Fibroblast of lung (primary cell): ENCODE data around the gene ZMYM5. TPM values are rescaled to one million over a fixed set of nuclear protein-coding genes. Genes with fewer than 3 reads are reported as not detected.
A peak's percentile ranks its signal among the peaks of the same experiment; 100 is the strongest.
"Not testable (repeated sequence)": the region's sequence is repeated elsewhere in the genome, so short reads cannot be mapped to it uniquely, and the experiment has no call there.

Source experiments
- DNase-seq, 2 donors: peaks; one replicate each; pipeline versions ENCODE4 v3.0.0 to v3.0.0-alpha.2; 2010; ENCODE audit warnings: low read depth in 2 of 2
- H2AFZ ChIP-seq: 2 replicates; pipeline ENCODE4 v1.5.1; 2012; ENCODE audit warnings: low read length, control low read depth, inconsistent platforms
- H3K27ac ChIP-seq: 2 replicates; pipeline ENCODE4 v1.5.1; 2011; ENCODE audit warnings: low read length, control low read depth; ENCODE audit not compliant: insufficient read depth
- H3K27me3 ChIP-seq: 2 replicates; pipeline ENCODE4 v1.5.1; 2011; ENCODE audit warnings: mild to moderate bottlenecking, low read length; ENCODE audit not compliant: control insufficient read depth, insufficient read depth
- H3K36me3 ChIP-seq: 2 replicates; pipeline ENCODE4 v1.5.1; 2011; ENCODE audit warnings: low read length; ENCODE audit not compliant: control insufficient read depth, insufficient read depth
- H3K4me1 ChIP-seq: 2 replicates; pipeline ENCODE4 v1.5.1; 2011; ENCODE audit warnings: low read length; ENCODE audit not compliant: control insufficient read depth, insufficient read depth; ENCODE audit errors: extremely low read depth
- H3K4me2 ChIP-seq: 2 replicates; pipeline ENCODE4 v1.5.1; 2011; ENCODE audit warnings: low read length, control low read depth; ENCODE audit not compliant: insufficient read depth; ENCODE audit errors: extremely low read depth
- H3K4me3 ChIP-seq, 4 experiments: fragments of 200-600 bp in 1 of 4; sonication (generic) in 1 of 4; replicated peaks in 1 of 4; 2 replicates each; pipeline ENCODE4 v1.5.1; 2011 to 2016; ENCODE audit warnings: low read length in 4 of 4, low read depth in 3 of 4, mild to moderate bottlenecking in 3 of 4, control low read depth in 2 of 4, inconsistent platforms in 1 of 4, mixed read lengths in 1 of 4; ENCODE audit not compliant: insufficient read depth in 1 of 4; ENCODE audit errors: control extremely low read depth in 1 of 4
- H3K79me2 ChIP-seq: 2 replicates; pipeline ENCODE4 v1.5.1; 2012; ENCODE audit warnings: mild to moderate bottlenecking, low read length, inconsistent platforms; ENCODE audit not compliant: control insufficient read depth, insufficient read depth
- H3K9ac ChIP-seq: 2 replicates; pipeline ENCODE4 v1.5.1; 2011; ENCODE audit warnings: mild to moderate bottlenecking, low read length, control low read depth; ENCODE audit not compliant: insufficient read depth
- H3K9me3 ChIP-seq: 2 replicates; pipeline ENCODE4 v1.5.1; 2012; ENCODE audit warnings: low read depth, low read length; ENCODE audit not compliant: control insufficient read depth, insufficient read depth
- H4K20me1 ChIP-seq: 2 replicates; pipeline ENCODE4 v1.5.1; 2011; ENCODE audit warnings: low read length; ENCODE audit not compliant: control insufficient read depth, insufficient read depth; ENCODE audit errors: extremely low read depth
- CTCF ChIP-seq, 2 donors: IDR thresholded peaks in 1 of 2; conservative IDR thresholded peaks in 1 of 2; 1 replicate in 1 of 2; 2 replicates in 1 of 2; pipeline ENCODE4 v1.5.1; 2011 to 2012; ENCODE audit warnings: low read length in 2 of 2, control low read depth in 1 of 2, inconsistent platforms in 1 of 2, low read depth in 1 of 2, mild to moderate bottlenecking in 1 of 2
- EZH2 ChIP-seq: IDR thresholded peaks from 2 replicates; pipeline ENCODE4 v1.5.1; 2012; ENCODE audit warnings: low read length, control low read depth, mild to moderate bottlenecking; ENCODE audit errors: missing control alignments
- polyA plus RNA-seq, 2 donors: library from polyadenylated mRNA; depleted of rRNA in 1 of 2; stranded (reverse) in 1 of 2; unstranded in 1 of 2; fragments of >200 nt; gene quantifications; 2 replicates each; pipeline ENCODE4 v1.2.1, GENCODE V29; 2011 to 2012; ENCODE audit warnings: missing spikeins in 1 of 2
- total RNA-seq: library from RNA; depleted of rRNA; stranded (reverse); fragments of >200 nt; gene quantifications from 2 replicates; pipeline ENCODE4 v1.2.1, GENCODE V29; 2014

The ZMYM5 gene
- total and polyA plus RNA-seq, 2 donors (not counting 1 experiment from before 2014, with no cell fraction given): 11.3 to 32.4 TPM

GRCh38 chr13:19782049-19782726 lies 81.3 kb downstream of the ZMYM5 start:
- peak; percentile 57 to 59 for DNase-seq
- H3K36me3 ChIP-seq: no peaks in the 10 kb centered on the region

GRCh38 chr13:19781526-19781925 lies 81.9 kb downstream of the ZMYM5 start:
- Histone ChIP-seq H3K4me1 (no peaks in the 10 kb centered on the region), H3K4me2 (peak overlapping the region; percentile 47), H3K9ac (peak overlapping the region; percentile 96), H3K9me3 (no peaks in the 10 kb centered on the region), H3K27ac (peak overlapping the region; percentile 96), H2AFZ (no peak overlapping the region), H3K4me3 (peak overlapping the region; percentile 71 to 97 (median 88)), H3K27me3 (no peaks in the 10 kb centered on the region), H4K20me1 (no peaks in the 10 kb centered on the region), H3K79me2 (peaks cover 35% of the 10 kb centered on the region), H3K36me3 (no peaks in the 10 kb centered on the region)
- DNase-seq: peak in 1 of 2 donors; percentile 6
- TF ChIP-seq CTCF (conservative IDR thresholded peaks at IDR 0.05 in 1 of 2, IDR thresholded peaks at IDR 0.05 in 1 of 2; ENCODE audit: low read depth in 1 of 2, low read length in 2 of 2): no peak
- no peak for TF ChIP-seq EZH2

More at GRCh38 chr13:19782049-19782726, 81.3 kb downstream of the ZMYM5 start:
- H3K4me2 ChIP-seq: peak overlapping the region; percentile 47
- H3K4me3 ChIP-seq: peak overlapping the region; percentile 71 to 97 (median 88)
- peak overlapping the region; percentile 96 for H3K27ac ChIP-seq
- H3K27me3 ChIP-seq: no peaks in the 10 kb centered on the region
- H2AFZ ChIP-seq: peak overlapping the region; percentile 85
- peaks cover 29% of the 10 kb centered on the region for H3K79me2 ChIP-seq
- H3K9ac ChIP-seq: peak overlapping the region; percentile 96
- H3K4me1 ChIP-seq: no peaks in the 10 kb centered on the region
- H4K20me1 ChIP-seq: no peaks in the 10 kb centered on the region
- no peaks in the 10 kb centered on the region for H3K9me3 ChIP-seq
- no peak for TF ChIP-seq EZH2
- no peak for TF ChIP-seq CTCF (conservative IDR thresholded peaks at IDR 0.05 in 1 of 2, IDR thresholded peaks at IDR 0.05 in 1 of 2; ENCODE audit: low read depth in 1 of 2, low read length in 2 of 2)

- peaks cover 42% of the 10 kb centered on the region for H3K79me2 ChIP-seq
- not testable (repeated sequence) for H3K27me3 ChIP-seq, H2AFZ ChIP-seq, H3K9ac ChIP-seq, H3K4me1 ChIP-seq, H4K20me1 ChIP-seq, H3K9me3 ChIP-seq, H3K36me3 ChIP-seq, DNase-seq, H3K27ac ChIP-seq
- peak overlapping the region; percentile 71 to 97 (median 88) for H3K4me3 ChIP-seq
- peak overlapping the region; percentile 51 for H3K4me2 ChIP-seq
Observed at GRCh38 chr13:19780753-19781418, 82.6 kb downstream of the ZMYM5 start.

Other genes with a start within 250 kb of the ZMYM5 start
- gene MPHOSPH8, start 230.0 kb downstream of the ZMYM5 start, total RNA-seq: 18.3 and 18.7 TPM in 2 replicates
- gene MPHOSPH8, start 230.0 kb downstream of the ZMYM5 start, polyA plus RNA-seq: 16.6 and 18.8 TPM in 2 replicates
- 52.8 and 56.2 TPM in 2 replicates for gene PSPC1, start 80.7 kb downstream of the ZMYM5 start, total RNA-seq
- 47.2 and 52.8 TPM in 2 replicates for gene PSPC1, start 80.7 kb downstream of the ZMYM5 start, polyA plus RNA-seq
- 51.1 and 63.4 TPM in 2 replicates for gene ZMYM2, start 95.1 kb upstream of the ZMYM5 start, total RNA-seq
- gene ZMYM2, start 95.1 kb upstream of the ZMYM5 start, polyA plus RNA-seq: 21.5 and 37.3 TPM in 2 replicates